Endothelial cell of umbilical vein (primary cell): Measurements from ENCODE around the gene SMARCA4. TPM values are rescaled to one million over a fixed set of nuclear protein-coding genes. Genes with fewer than 3 reads are reported as not detected.

Experiments used
- BruUV-seq: library from RNA; stranded (reverse); fragments of 400-500 nt; replicated peaks from 2 replicates; lab custom pipeline; 2021; lab: Mats Ljungman, UMichigan
- CTCF ChIA-PET: fragments of 300-600, 350-600 bp; sonication (Branson Sonifier 250); formaldehyde crosslinking; loops from one replicate; lab custom pipeline; 2021; ENCODE audit warnings: antibody characterized with exemption, inconsistent platforms; lab: Charles Lee
- POLR2A ChIA-PET: fragments of 300-600, 350-600 bp; sonication (Branson Sonifier 250); formaldehyde crosslinking; loops from one replicate; lab custom pipeline; 2021; ENCODE audit warnings: antibody characterized with exemption, inconsistent platforms; lab: Charles Lee
- DNase-seq: peaks from one replicate; pipeline ENCODE4 v3.0.0-alpha.2; 2011; ENCODE audit warnings: low read depth, low spot score
- FAIRE-seq: peaks from 2 replicates; lab custom pipeline; 2011; peaks lifted over from hg19 to GRCh38; lab: Jason Lieb, UNC
- H2AFZ ChIP-seq: 2 replicates; pipeline ENCODE4 v1.6.0; 2012; ENCODE audit warnings: low read depth, low read length, control low read depth, inconsistent platforms
- H3K27ac ChIP-seq: 2 replicates; pipeline ENCODE4 v1.5.1; 2011; ENCODE audit warnings: low read depth, mild to moderate bottlenecking, control low read depth, low read length, moderate library complexity; ENCODE audit not compliant: insufficient read depth
- H3K27me3 ChIP-seq, 2 experiments: 2 replicates each; pipeline versions ENCODE4 v1.6.0 to v1.6.1; 2011; ENCODE audit warnings: low read length in 2 of 2, mixed read lengths in 1 of 2; ENCODE audit not compliant: control insufficient read depth in 2 of 2, insufficient read depth in 2 of 2
- H3K36me3 ChIP-seq, 2 experiments: 2 replicates in 1 of 2; 3 replicates in 1 of 2; pipeline ENCODE4 v1.5.1; 2011; ENCODE audit warnings: low read length in 2 of 2, mild to moderate bottlenecking in 1 of 2, moderate library complexity in 1 of 2; ENCODE audit not compliant: control insufficient read depth in 2 of 2, insufficient read depth in 2 of 2; ENCODE audit errors: extremely low read depth in 1 of 2
- H3K4me1 ChIP-seq: 3 replicates; pipeline ENCODE4 v1.5.1; 2011; ENCODE audit warnings: mild to moderate bottlenecking, low read length; ENCODE audit not compliant: control insufficient read depth, insufficient read depth; ENCODE audit errors: extremely low read depth
- H3K4me2 ChIP-seq: 2 replicates; pipeline ENCODE4 v1.6.1; 2011; ENCODE audit warnings: low read length, control low read depth, mixed read lengths; ENCODE audit not compliant: insufficient read depth
- H3K4me3 ChIP-seq, 3 experiments: fragments of 200-600 bp in 1 of 3; sonication (generic), shearing (Covaris generic) in 1 of 3; replicated peaks in 1 of 3; 2 replicates each; pipeline ENCODE4 v1.5.1; 2011 to 2016; ENCODE audit warnings: control low read depth in 3 of 3, low read length in 3 of 3, mild to moderate bottlenecking in 2 of 3, inconsistent platforms in 1 of 3, low read depth in 1 of 3, moderate library complexity in 1 of 3; ENCODE audit not compliant: insufficient read depth in 1 of 3
- H3K79me2 ChIP-seq: 2 replicates; pipeline ENCODE4 v1.6.0; 2012; ENCODE audit warnings: low read length, inconsistent platforms; ENCODE audit not compliant: control insufficient read depth, insufficient read depth
- H3K9ac ChIP-seq: replicated peaks from 2 replicates; pipeline ENCODE3; 2011; ENCODE audit warnings: low read length, control low read depth; ENCODE audit not compliant: insufficient read depth; ENCODE audit errors: extremely low read depth
- H3K9me1 ChIP-seq: replicated peaks from 3 replicates; pipeline ENCODE4 v1.6.0; 2011; ENCODE audit warnings: mild to moderate bottlenecking, low read length; ENCODE audit not compliant: control insufficient read depth, insufficient read depth; ENCODE audit errors: extremely low read depth
- H3K9me3 ChIP-seq: replicated peaks from 2 replicates; pipeline ENCODE4 v1.5.1; 2012; ENCODE audit warnings: low read length, inconsistent platforms; ENCODE audit not compliant: control insufficient read depth, insufficient read depth
- H4K20me1 ChIP-seq: replicated peaks from 2 replicates; pipeline ENCODE3; 2011; ENCODE audit warnings: mild to moderate bottlenecking, low read length; ENCODE audit not compliant: control insufficient read depth, insufficient read depth; ENCODE audit errors: extremely low read depth
- CTCF ChIP-seq, 2 donors: IDR thresholded peaks; 1 replicate in 1 of 2; 2 replicates in 1 of 2; pipeline ENCODE4 v1.5.1; 2011; ENCODE audit warnings: low read length in 2 of 2, mild to moderate bottlenecking in 2 of 2, moderate library complexity in 2 of 2, control low read depth in 1 of 2, inconsistent platforms in 1 of 2, low read depth in 1 of 2; ENCODE audit not compliant: insufficient read depth in 1 of 2; ENCODE audit errors: extremely low read depth in 1 of 2
- EZH2 ChIP-seq: IDR thresholded peaks from 2 replicates; pipeline ENCODE4 v1.6.1; 2012; ENCODE audit warnings: borderline replicate concordance, low read depth, mild to moderate bottlenecking, moderate library complexity, low read length, inconsistent platforms; ENCODE audit not compliant: severe bottlenecking
- FOS ChIP-seq: IDR thresholded peaks from 2 replicates; pipeline ENCODE4 v1.6.1; 2011; ENCODE audit warnings: mild to moderate bottlenecking, low read length, moderate library complexity, borderline replicate concordance; ENCODE audit not compliant: insufficient read depth
- GATA2 ChIP-seq: IDR thresholded peaks from 2 replicates; pipeline ENCODE4 v1.7.0; 2011; ENCODE audit warnings: low read depth, mild to moderate bottlenecking, moderate library complexity, mixed read lengths, low read length; ENCODE audit not compliant: insufficient read length, insufficient read depth
- JUN ChIP-seq: IDR thresholded peaks from 2 replicates; pipeline ENCODE4 v1.6.1; 2011; ENCODE audit warnings: borderline replicate concordance, low read depth; ENCODE audit not compliant: insufficient read length, insufficient read depth
- MAX ChIP-seq: IDR thresholded peaks from 2 replicates; pipeline ENCODE4 v1.6.1; 2011; ENCODE audit not compliant: insufficient read depth, insufficient read length
- MYC ChIP-seq: IDR thresholded peaks from one replicate; pipeline ENCODE4 v1.6.1; 2011; ENCODE audit warnings: mild to moderate bottlenecking, low read depth, low read length
- POLR2A ChIP-seq: IDR thresholded peaks from 2 replicates; pipeline ENCODE4 v1.6.1; 2012; ENCODE audit warnings: low read depth, mild to moderate bottlenecking, control low read depth, low read length
- POLR2AphosphoS5 ChIP-seq: IDR thresholded peaks from 2 replicates; pipeline ENCODE4 v1.6.1; 2012; ENCODE audit warnings: low read depth, mild to moderate bottlenecking, control low read depth, low read length, moderate library complexity; ENCODE audit not compliant: insufficient read depth
- dilution Hi-C: fragments of 300-500 bp; cut with MboI; formaldehyde crosslinking; loops from one replicate; pipeline ENCODE4 v1.15.0; 2019; ENCODE audit warnings: low sequenced_read_pairs; ENCODE audit not compliant: extremely low pct_ligation_motif_present
- intact Hi-C: fragments of 100-400 bp; cut with micrococcal nuclease; formaldehyde crosslinking; loops from one replicate; pipeline ENCODE4 v1.10.0; 2022
- polyA plus RNA-seq, 4 experiments: library from polyadenylated mRNA; depleted of rRNA in 3 of 4; stranded (reverse) in 3 of 4; unstranded in 1 of 4; fragments of >200 nt; gene quantifications; 2 replicates each; pipeline versions ENCODE4 v1.2.1 to v1.2.3, GENCODE V29; 2011 to 2012; ENCODE audit warnings: missing spikeins in 1 of 4
- total RNA-seq: library from RNA; stranded (reverse); gene quantifications from 2 replicates; pipeline ENCODE4 v1.2.3, GENCODE V29; 2021

SMARCA4 gene
- total and polyA plus RNA-seq, 2 donors (not counting 3 experiments of a cell fraction or from before 2014, with no cell fraction given): 65.0 to 177 TPM

- Histone ChIP-seq H2AFZ (no peak overlapping the region), H3K9me1 (no peaks in the 10 kb centered on the region), H3K36me3 (peaks cover 17 to 65% of the 10 kb centered on the region in 2 experiments), H3K4me2 (no peak overlapping the region), H3K4me1 (no peaks in the 10 kb centered on the region), H3K9ac (no peak overlapping the region), H3K9me3 (no peaks in the 10 kb centered on the region), H4K20me1 (no peaks in the 10 kb centered on the region), H3K27me3 (no peaks in the 10 kb centered on the region), H3K4me3 (no peak overlapping the region), H3K79me2 (no peaks in the 10 kb centered on the region), H3K27ac (no peak overlapping the region)
- POLR2A ChIA-PET: no interaction called here
- no TSS peak for BruUV-seq
- DNase-seq (no peak), FAIRE-seq (no peak)
- TF ChIP-seq FOS (no peak), POLR2AphosphoS5 (no peak), MYC (no peak), JUN (no peak), CTCF (IDR thresholded peaks at IDR 0.05; ENCODE audit: extremely low read depth in 1 of 2, insufficient read depth in 1 of 2, low read depth in 1 of 2, low read length in 2 of 2) (no peak), MAX (no peak), EZH2 (no peak), POLR2A (no peak), GATA2 (no peak)
- CTCF ChIA-PET: interaction anchor here (1.1 to 1.4 kb wide), 2 partner anchors 22 to 73 kb away, joined by 3 read pairs; no protein-coding TSS in a partner anchor
- intact Hi-C loops (no loop called here), dilution Hi-C loops (no loop called here)
These were observed 53.6 kb downstream of the SMARCA4 start for GRCh38 chr19:11014403-11014911.
